ENCODE results near the gene CYBB. TPM values are rescaled to one million over a fixed set of nuclear protein-coding genes. Genes with fewer than 3 reads are reported as not detected.

The CYBB gene
- total and polyA plus RNA-seq, 2 of the 4 experiments (the other 2 are of a cell fraction): not detected

- Histone ChIP-seq H2BK5ac (ENCODE audit: low read depth, low read length, poor library complexity, severe bottlenecking) (peak overlapping the region; percentile 76), H3K27me3 (ENCODE audit: control insufficient read depth, insufficient read depth, low read length) (no peaks in the 10 kb centered on the region), H2BK20ac (ENCODE audit: low read depth, low read length) (no peak overlapping the region), H2AFZ (replicated peaks; ENCODE audit: low read length, poor library complexity) (no peak overlapping the region), H3K27ac (ENCODE audit: insufficient read depth, low read length) (no peak overlapping the region), H3K23ac (ENCODE audit: low read depth, low read length) (0 out of 2 replicates have a peak overlapping the region, but pooled peaks have one; percentile 78), H4K8ac (ENCODE audit: low read depth in 2 of 2, low read length in 2 of 2) (no peak overlapping the region), H3K14ac (replicated peaks; ENCODE audit: low read depth, low read length) (peak overlapping the region; percentile 62; the same call in 1 of the 2 replicates), H3K56ac (ENCODE audit: extremely low read depth, insufficient read depth, low read length) (no peak overlapping the region), H3K9ac (ENCODE audit: low read depth, low read length) (0 out of 2 replicates have a peak overlapping the region, but pooled peaks have one; percentile 77), H3K79me1 (ENCODE audit: low read depth in 1 of 2, low read length in 2 of 2) (peaks cover 3 to 10% of the 10 kb centered on the region in 2 experiments; a peak in 2 of 4 replicates), H4K91ac (ENCODE audit: insufficient read depth, low read depth, low read length) (no peak overlapping the region), H3K4me1 (ENCODE audit: control insufficient read depth, insufficient read depth, low read length) (no peaks in the 10 kb centered on the region; the same call in 1 of the 2 replicates), H3K9me3 (ENCODE audit: control insufficient read depth, insufficient read depth, low read length) (no peaks in the 10 kb centered on the region), H2BK15ac (ENCODE audit: low read depth, low read length) (no peak overlapping the region), H2AK9ac (replicated peaks; ENCODE audit: low read depth, low read length, poor library complexity) (no peak overlapping the region), H3K4me2 (ENCODE audit: low read depth, low read length) (peak overlapping the region; percentile 94), H3K4ac (ENCODE audit: low read depth, low read length) (no peak overlapping the region), H4K20me1 (ENCODE audit: insufficient read depth, low read length) (no peaks in the 10 kb centered on the region), H3K4me3 (ENCODE audit: insufficient read depth, low read depth, low read length) (peak overlapping the region; percentile 100), H3K36me3 (ENCODE audit: control insufficient read depth, insufficient read depth, low read length) (no peaks in the 10 kb centered on the region), H3K18ac (ENCODE audit: low read depth, low read length) (no peak overlapping the region), H4K5ac (ENCODE audit: low read depth, low read length) (no peak overlapping the region), H2BK120ac (ENCODE audit: low read depth, low read length) (no peak overlapping the region), H3K9me1 (ENCODE audit: insufficient read depth, low read length) (no peaks in the 10 kb centered on the region), H2AK5ac (ENCODE audit: low read depth, low read length) (no peak overlapping the region)
- POLR2A ChIA-PET (ENCODE audit: unreplicated experiment): no interaction called here
- in situ Hi-C loops (cut with MboI; ENCODE audit: low sequenced_read_pairs) (no loop called here), intact Hi-C loops (cut with micrococcal nuclease) (no loop called here), dilution Hi-C loops (cut with HindIII; ENCODE audit: low sequenced_read_pairs, unreplicated experiment) (no loop called here)
- DNase-seq (no peak), ATAC-seq (ENCODE audit: low read depth) (no peak; the same call in 1 of the 2 replicates)
- CTCF ChIA-PET: no interaction called here
- no peak for TF ChIP-seq RFX5 (IDR thresholded peaks at IDR 0.05; ENCODE audit: low read depth, low read length)
- TF ChIP-seq MAFK (IDR thresholded peaks at IDR 0.05; ENCODE audit: low read depth, low read length): 0 out of 2 replicates have a peak, but pooled peaks have one; percentile 52
- TF ChIP-seq RCOR1 (IDR thresholded peaks at IDR 0.05; ENCODE audit: insufficient replicate concordance, low read length): no peak
- TF ChIP-seq MXI1 (IDR thresholded peaks at IDR 0.05; ENCODE audit: borderline replicate concordance, low read depth, low read length): no peak
- WGBS, 2 experiments (ENCODE audit: extremely low coverage in 2 of 2, insufficient read length in 1 of 2): no CpG with 5 or more reads among the region's 1 CpG
- no TSS peak for BruUV-seq (replicated peaks)
Observed at GRCh38 chrX:37846558-37846933, 66.7 kb downstream of the CYBB start.

Measured in IMR-90 (cell line).